HG03280 (cell line): Measurements from ENCODE around the gene PKHD1.

Experiments
- ATAC-seq: cut with Tn5 transposase; IDR thresholded peaks from one replicate; pipeline ENCODE4 v1.9.1; 2021; ENCODE audit warnings: mild to moderate bottlenecking, moderate library complexity; ENCODE audit not compliant: unreplicated experiment

PKHD1 gene, protein sequence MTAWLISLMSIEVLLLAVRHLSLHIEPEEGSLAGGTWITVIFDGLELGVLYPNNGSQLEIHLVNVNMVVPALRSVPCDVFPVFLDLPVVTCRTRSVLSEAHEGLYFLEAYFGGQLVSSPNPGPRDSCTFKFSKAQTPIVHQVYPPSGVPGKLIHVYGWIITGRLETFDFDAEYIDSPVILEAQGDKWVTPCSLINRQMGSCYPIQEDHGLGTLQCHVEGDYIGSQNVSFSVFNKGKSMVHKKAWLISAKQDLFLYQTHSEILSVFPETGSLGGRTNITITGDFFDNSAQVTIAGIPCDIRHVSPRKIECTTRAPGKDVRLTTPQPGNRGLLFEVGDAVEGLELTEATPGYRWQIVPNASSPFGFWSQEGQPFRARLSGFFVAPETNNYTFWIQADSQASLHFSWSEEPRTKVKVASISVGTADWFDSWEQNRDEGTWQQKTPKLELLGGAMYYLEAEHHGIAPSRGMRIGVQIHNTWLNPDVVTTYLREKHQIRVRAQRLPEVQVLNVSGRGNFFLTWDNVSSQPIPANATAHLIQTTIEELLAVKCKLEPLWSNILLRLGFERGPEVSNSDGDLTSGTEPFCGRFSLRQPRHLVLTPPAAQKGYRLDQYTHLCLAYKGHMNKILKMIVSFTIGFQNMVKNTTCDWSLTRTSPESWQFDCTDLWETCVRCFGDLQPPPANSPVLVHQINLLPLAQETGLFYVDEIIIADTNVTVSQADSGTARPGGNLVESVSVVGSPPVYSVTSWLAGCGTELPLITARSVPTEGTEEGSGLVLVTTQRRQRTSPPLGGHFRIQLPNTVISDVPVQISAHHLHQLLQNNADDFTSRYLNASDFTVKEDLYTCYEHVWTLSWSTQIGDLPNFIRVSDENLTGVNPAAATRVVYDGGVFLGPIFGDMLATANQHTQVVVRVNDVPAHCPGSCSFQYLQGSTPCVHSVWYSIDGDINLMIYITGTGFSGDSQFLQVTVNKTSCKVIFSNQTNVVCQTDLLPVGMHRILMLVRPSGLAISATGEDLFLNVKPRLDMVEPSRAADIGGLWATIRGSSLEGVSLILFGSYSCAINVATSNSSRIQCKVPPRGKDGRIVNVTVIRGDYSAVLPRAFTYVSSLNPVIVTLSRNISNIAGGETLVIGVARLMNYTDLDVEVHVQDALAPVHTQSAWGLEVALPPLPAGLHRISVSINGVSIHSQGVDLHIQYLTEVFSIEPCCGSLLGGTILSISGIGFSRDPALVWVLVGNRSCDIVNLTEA (N-terminal part only)

DNA sequence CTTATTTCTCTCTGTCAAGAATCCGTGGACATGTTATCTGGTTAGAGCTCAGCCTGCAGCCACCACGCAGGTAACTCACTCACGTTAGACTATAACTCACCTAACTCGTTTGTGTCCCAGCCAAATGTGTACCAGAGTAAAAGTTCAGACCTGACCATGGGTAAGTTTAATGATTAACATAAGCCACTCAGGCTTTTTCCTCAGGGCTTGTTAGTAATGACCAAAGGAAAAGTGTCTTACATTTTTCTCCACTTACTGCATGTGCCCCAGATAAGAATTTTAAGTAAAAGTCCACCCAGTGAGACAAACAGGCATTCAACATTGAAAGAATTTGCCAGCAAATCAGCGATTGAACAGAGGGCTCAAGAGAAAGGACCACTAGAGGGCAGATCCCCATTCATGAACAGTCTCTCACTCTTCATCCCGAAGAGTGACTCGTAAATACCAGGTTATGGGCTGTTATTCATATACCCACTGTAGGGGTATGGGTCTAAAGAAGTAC is at the start of gene PKHD1:
Gene PKHD1 (minus strand): TSS at position 116 of the 502 bp plus-strand sequence. CDS start 2,680 bp downstream, outside the sequence.
- ATAC-seq: no peak

DNA sequence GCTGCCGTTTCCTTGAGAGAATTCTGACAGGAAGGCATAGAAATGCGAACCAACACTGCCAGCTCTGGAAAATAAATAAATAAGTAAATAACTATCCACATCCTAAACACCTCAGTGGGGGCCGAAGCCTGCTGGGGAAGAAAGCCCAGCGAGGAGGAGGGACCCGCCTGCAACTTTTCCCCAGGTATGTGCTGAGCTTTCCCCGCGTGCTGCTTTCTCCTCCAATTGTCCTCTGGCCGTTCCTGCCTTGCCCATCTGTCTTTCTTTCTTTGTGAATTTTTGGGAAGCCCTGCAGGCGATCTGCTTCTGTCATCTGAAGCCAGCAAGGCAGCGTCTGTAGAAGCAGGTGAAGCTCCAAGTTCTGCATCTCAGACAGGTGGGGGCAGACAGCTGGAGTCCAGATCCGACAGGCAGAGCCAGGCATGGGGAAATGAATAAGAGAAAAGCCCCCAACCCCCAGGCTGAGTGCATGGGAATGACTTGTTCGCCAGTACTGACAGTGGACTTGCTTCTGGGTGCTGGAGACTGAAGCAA is 49.6 kb upstream of the PKHD1 start:
- no peak for ATAC-seq

DNA sequence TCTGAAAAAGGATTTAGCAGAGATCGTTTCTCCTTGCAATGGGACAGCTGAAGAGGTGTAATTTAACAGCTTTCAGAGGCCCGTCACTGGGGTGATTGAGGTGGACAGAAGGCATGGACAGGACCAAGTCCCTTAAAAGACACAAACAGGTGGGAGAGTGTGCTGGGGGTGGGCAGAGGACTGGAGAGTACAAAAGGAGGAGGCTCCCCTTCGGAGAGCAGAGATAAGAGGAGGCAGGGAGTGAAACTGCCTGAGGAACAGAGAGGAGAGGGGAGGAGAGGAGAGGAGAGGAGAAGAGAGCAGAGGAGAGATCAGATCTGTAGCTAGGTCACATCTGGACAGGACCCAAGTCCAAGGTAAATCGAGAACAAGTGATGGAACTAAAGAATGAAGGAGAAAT is 48.6 kb upstream of the PKHD1 start:
- ATAC-seq: no peak

DNA sequence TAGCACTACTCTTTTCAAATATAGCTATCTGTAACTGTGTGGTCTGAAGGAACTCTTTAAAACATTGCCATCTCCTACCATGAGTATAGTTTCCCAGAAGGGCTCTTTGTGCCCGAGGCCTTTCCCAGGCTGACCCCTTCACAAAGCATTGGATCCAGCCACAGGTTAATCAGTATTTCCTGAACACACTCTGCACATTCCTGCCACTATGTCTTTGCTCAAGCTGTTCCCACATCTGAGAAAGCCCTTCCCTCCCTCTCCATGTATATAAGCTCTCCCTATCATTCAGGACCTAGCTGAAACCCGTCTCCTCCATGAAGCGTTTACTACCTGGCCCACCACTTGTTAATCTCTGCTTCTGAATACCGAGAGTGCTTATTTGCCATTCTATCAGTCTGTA is 47.8 kb upstream of the PKHD1 start:
- ATAC-seq: no peak

DNA sequence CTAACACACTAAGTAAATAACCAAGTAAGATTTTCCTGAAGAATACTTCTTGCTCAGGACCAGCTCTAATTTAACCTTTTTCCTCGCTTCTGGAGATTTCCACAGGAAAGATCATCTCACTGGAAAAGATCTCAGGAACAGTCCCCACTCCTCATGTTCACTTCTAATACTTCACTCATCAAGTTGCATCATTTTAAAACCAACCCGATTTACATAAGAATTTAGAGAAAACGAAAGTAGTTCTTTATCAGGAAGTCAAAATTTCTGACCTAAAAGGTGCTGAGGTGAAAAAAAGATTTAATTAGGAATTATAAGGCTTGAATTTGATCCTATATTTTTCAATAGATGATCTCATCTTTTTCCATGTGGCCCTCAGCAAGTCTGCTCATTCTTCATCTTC is 46.6 kb upstream of the PKHD1 start:
- no peak for ATAC-seq

DNA sequence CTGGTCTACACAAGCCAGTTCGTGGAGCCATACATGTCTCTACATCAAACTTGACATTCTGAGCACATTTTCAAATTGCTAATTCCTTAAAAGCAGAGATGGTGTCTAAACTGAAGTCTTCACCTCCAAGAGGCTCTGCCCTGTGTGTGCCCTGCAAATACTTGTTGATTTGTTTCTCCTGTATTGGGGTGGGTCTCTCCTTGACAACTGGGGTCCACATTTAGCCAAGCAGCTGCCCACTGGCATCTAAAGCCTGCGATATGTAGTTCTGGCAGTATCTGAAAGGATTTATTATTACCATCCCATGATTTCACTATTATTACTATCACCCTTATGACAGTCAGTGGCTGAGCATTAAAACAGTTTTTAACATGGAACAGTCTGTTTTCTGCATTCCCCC is 45.9 kb upstream of the PKHD1 start:
- ATAC-seq: no peak

DNA sequence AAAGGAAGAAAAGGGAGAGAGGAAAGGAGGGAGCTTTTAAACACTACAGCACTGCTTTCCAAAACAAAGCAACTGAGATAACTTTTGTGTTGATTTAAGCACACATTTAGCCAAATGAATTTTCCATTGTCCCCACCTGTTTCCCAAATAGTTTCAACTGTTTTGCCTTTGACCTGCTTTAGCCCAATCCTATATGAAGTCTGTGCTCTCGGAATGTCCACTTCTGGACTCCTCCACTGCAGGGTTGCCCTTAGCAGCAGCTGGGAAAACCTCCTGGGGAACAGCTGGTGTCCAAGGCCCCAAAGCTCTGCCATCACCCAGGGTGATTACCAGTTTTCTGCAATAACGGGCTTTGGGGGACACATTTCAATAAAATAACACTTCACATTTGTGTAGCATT is 44.9 kb upstream of the PKHD1 start:
- ATAC-seq: no peak

DNA sequence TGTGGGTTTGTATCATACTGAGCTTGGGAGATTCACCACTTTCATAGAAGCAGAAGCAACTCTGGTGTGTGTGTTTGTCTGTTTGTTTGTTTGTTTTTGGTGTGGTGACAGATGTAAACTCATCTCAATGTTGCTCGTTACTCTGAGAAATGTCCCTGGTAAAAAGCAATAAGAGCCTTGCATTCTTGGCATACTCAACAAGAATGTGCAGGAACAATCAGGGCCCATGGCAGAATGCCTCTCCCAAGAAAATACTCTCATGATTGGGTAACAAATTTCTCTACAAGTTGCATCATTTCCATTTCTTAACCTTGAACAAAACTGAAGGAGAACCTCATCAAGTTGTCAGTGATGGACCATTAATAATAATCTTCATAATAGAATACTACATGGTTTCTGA is 43.0 kb upstream of the PKHD1 start:
- ATAC-seq: no peak

DNA sequence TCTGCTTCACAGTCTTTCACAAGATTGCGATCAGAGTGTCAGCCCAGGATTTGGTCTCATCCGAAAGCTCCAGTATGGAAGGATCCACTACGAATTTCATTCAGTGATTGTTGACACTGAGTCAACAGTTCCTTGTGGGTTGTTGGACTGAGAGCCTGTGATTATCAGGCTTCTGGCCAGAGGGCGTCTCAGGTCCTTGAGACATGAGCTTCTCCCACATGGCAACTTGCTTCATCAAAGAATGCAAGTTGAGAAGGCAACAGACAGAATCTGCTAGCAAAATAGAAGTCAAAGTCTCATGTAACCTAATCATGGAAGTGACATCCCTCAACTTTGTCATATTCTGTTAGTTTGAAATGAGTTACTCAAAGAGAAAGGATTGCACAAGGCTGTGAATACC is 40.5 kb upstream of the PKHD1 start:
- ATAC-seq: no peak

DNA sequence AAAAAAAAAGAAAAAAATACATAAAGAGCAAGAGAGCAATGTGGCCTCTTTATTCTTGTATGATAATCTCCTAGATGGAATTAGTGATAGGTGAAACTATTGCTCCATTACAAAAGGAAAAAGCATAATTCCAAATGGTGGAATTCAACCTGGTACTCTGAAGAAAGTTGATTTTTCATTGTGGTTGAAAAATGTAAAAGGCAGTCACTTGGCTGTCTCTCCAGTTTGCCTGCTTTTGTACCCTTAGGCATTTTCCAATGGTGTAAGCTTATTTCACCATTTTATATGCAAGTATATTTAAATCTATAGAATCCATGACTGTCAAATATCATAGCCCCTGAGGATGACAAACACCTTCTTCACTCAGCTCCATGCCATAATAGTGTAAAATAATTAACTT is 38.8 kb upstream of the PKHD1 start:
- ATAC-seq: no peak

DNA sequence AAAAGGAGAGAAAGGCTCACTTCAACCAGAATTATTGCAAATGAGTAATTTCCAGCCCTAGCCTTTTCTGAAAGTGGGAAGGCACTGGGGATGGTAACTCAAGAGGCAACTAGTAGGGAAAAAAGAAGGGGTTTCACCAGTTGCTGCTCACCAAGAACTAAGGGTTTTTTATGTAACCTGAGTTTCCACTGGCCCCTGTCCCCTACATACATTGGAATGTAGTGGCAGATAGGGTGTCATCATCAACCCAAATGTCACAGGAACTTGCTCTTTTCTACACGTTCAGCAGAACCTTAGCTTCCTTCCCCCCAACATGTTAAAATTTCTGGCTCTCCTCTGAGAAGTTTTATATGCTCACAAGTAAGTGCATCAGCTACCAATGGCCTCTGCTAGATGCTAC is 38.2 kb upstream of the PKHD1 start:
- no peak for ATAC-seq

DNA sequence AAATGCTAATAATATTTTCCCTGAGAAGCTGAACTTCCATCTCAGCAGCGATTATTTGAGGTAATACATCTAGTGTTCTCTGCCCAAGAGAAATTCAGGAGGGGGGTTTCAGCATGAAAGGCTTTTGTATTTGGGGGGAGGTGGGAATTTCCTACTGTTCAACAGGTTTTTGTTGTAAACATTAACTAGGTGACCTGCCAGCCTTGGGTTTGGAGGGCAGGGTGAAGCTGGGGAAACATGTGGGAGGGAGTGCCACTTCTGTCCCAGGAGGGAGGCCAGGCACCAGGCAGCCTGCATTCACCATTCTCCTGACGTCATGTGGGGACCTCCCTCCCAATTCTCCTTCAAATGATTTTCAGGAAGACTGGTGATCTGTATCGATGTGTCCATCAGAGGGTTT is 37.7 kb upstream of the PKHD1 start:
- ATAC-seq: no peak

DNA sequence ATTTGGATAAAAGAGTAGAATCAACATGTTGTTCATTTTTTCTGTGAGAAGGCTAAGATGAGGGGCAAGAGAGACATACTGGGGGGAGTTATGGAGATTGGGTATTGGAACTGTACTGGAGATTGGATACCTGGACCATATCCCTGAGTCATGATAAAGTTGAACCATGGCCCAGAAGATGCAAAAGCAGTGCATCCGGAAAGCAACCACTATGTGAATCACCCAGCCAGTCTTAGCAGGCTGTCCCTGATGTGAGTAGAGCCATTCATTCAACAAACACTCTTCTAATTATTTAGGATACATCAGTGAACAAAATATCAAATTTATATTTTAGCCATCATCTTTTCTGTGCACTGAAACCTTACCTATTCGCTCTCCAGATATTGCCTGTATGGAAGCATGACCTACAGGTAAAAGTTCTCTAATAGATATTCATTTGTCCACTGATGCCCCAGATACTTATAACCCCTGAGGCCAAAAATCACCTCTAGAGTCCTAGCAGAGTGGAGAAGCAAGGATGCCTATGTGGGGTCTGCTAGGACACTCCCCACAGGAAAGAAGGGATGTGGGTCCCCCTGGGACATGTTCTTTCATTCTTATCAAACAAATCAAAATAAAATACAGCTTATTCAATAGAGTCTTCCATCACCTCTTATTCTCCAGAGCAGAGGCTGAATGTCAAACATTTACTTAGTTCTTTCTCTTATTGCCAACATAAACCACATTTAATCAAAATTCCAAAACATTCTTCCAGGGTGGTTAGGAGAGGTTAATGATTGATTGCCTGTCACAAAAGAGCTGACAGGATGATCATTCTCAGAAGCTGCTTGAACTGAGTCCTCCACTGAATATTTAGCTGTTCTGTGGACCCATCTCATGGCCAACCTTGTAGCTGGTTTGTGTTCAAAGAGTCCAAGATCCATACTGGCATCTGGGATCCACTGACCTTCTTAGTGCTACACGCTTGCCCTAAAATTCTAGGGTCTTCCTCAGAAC is 37.0 kb upstream of the PKHD1 start:
- ATAC-seq: no peak

DNA sequence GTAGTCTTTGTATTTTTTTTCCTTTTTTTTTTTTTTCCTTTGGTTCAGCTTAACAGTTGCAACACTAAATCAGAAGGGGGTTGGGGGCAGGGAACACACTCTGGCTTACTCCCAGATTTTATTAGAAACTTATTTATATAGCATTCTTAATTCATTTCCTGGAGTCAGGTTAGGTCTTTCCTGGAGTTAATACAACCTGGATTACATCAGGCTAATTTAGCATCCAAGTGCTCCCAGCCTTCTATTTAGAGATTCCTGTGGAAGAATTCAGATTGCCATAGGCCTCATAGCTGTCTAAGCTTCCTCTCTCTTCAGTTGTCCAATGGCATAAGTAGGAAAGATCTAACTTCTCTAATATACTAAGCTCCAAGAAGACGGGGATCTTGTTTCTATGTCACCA is 35.8 kb upstream of the PKHD1 start:
- no peak for ATAC-seq

DNA sequence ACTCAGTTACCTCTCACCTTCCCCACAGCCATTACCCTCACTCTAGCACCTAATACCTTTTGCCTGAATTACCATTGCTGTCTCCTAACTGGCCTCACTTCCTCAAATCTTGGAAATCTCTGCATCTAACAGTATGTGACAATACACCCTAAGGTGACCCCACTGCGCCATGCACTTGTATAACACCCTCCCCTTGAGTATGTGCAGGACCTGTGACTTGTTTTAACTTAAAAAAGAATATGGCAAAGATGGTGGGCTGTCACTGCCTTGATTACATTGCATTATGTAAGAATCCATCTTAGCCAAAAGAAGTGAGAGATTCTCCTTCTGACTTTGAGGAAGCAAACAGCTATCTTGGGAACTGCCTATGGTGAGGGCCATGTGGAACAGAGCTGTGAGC is 29.9 kb upstream of the PKHD1 start:
- no peak for ATAC-seq

DNA sequence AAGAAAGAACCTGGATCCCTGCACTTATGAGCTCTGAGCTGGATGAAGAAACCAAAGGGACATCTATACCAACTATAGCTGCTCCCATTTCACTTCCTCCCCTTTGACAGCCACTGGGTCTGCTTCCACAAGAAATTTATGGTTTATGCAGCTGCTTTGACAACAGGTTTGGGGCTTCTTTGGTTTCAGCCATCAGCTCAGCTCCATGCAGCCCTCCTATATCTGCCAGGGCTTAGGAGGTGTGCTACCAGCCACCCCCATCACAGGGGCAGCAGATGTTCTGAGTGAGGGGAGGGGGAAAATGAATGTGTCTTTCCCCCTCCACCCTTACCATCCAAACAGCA is 29.2 kb upstream of the PKHD1 start:
- no peak for ATAC-seq

DNA sequence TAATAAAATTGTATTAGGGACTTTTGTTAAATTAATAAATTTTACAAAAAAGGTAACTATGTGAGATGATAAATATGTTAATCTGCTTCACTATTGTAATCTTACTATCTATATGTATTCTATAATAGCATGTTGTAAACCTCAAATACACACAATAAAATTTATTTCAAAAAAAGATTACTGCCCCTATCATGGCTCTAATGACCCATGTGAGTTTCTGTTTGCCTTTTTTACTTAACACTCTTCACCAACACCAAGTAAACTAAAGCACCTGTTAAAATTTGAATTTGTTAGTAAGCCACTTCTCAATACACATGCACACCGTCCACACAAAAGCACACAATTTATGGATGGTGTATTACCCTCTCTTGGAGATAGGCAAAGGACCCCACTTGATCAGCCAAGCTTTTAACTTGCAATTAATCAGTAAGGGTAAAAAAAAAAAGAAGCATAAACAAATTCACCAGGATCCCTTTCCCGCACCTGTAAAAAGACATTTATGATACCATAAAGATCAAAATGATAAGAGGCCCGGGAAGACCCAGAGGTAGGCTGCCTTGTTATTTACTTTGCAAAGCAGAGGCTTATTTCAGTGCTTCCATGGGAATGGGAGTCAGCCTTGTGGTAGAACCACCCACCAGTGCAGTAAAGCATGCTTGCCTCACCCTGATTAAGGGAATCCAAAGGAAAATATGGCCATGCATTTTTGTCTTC is 28.6 kb upstream of the PKHD1 start:
- ATAC-seq: no peak

DNA sequence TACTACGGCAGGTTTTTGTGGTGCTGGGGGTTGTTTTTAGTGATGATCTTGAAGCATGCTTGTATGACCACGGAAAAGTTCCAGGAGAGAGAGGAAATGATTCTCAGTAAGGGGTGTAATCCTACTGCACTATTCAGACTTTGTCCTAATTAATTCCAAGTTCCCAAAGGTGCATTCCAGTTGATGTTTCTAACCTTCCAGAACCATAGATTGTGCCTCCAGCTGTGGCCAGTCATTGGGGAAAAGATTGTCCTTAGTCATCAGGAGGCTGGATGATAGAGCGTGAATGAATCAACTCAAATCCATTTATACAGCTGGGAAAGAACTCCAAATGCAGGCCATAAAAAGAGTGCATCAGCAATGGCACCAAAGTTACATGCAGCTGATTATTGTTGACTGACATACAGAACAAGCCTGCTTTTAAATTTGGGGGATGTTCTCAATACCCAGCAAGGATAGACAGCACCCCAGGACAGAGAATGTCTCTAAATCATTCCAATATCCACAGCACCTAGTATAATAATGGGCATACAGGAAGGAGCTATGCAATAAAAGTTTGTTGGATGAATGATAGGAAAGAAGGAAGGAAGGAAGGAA is 27.8 kb upstream of the PKHD1 start:
- no peak for ATAC-seq

DNA sequence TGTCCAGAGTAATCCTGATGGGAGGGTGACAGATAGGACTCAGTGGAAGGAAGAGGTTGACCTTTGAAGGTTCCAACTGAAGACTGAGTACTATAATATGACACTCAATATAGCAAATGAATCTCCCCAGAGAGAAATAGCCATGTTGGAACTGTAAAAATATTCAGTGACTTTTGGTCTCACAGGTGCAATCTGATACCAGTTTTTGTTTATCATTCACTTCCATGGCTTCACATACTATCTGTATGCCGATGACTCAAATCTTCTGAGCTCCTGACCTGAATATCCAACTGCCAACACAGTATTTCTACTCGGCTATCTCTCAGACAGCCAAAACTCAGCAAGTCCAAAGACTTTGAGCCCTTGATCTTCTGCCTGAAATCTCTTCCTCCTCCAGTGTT is 21.8 kb upstream of the PKHD1 start:
- ATAC-seq: no peak
